ENCODE results near the gene OLFM2.
"Not testable (repeated sequence)": the region's sequence is repeated elsewhere in the genome, so short reads cannot be mapped to it uniquely, and the experiment has no call there.

OLFM2 gene
- total RNA-seq = 1.7 to 4.2 (median 2.9) reads per million in 4 experiments

GRCh38 chr19:9936326-9937000 lies at the start of gene OLFM2:
TSS of gene OLFM2 (minus strand) at chr19:9936515. CDS start at chr19:9936366, 149 bp downstream.
- peak; percentile 9 for DNase-seq

DNA sequence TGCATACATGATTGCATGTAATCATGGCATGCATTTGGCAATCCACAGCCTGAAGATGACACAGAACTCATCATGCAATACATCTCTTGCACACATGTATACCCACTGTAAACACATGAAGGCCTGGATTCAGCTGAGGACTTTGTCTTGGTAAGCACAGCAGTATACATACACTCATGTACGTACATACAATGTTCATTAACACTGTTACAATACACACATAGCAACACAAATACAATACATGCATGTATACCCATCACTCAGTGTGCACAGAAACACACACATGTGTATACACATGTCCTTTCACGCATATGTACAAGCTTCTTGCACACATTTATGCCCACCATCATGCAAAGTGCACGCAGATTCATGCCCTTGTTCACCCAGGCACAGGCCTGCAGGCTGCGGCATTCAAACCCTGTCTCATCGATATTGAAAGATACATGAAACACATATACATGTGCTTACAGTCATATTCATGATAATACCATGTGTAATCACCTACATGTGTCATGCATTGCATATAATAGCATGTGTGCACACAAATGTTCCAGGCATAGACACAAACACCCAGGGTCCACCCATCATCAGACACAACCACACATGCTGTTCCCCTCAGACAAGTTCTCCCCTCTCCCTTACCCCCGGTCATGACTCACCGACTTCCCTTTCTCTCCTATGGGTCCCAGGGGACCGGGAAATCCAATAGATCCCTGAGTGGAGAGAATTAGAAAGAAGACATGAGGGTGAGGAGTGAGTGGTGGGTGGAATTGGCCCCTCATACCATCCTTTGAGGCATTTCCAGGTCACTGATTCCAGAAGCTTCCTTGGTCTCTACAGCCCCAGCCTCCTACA lies 45.3 kb upstream of the OLFM2 start:
- DNase-seq = no peak

DNA sequence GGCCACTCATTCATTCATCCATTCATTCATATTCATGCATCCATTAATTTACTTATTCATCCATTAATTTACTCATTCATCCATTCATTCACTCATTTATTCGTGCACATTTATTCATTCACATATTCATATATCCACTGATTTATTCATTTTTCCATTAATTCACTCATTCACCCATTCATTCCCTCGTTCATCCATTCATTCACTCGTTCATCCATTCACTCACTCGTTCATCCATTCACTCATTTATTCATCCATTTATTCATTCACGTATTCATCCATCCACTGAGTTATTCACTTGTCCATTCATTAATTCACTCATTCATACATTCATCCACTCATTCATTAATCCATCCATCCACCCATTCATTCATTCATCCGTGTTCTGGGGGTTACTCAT lies 35.8 kb upstream of the OLFM2 start:
- no peak for DNase-seq

DNA sequence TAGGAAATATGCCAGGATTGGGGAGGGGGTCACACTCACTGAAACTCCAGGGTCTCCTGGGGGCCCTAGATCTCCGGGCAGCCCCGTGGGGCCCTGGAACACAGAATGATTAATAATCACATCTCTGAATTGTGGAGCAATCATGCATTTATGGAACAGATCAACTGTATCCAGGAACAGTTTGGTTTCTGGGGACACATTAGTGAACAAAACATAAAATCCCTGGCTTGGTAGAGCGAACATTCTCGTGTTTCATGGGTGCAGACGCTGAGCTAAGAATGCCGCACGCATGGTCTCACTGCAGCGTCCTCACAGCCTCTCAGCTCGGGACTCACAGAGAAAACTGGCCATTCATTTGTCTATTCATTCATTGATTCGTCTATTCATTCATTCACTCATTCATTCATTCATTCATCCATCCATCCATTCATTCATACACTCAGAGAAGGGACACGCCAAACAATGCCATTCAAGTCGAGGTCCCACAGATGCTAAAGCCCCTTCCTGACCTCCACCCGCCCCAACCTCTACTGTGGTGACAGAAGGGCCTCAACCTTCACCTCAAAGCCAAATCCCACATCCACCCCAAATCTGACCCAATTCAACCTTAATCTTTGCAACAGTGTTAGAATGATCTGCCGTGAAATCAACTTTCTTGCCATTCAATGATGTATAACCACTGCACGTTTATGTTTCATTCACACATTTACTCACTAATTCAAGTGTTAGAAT lies 35.0 kb upstream of the OLFM2 start:
- no peak for DNase-seq

- DNase-seq = no peak
Measured at GRCh38 chr19:9970481-9970880, 34.2 kb upstream of the OLFM2 start.

GRCh38 chr19:9969688-9969975 lies 33.3 kb upstream of the OLFM2 start:
- no peak for DNase-seq

- no peak for DNase-seq
Measured at GRCh38 chr19:9968820-9969687, 32.7 kb upstream of the OLFM2 start.

DNA sequence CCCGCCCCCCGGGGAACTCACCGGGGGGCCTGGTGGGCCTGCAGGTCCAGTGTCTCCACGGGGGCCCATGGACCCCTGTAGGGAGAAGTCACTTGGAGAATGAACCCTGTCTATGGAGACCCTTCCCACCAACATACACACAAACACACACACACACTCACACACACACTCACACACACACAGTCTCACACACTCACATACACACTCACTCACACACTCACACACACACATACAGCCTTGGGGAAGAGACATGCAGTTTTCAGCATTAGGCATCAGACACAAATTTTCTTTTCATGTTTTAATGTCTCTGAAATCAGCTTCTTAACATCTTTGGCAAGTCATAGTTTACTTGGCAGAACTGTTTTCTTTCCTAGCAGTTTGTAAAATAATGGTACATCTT lies 31.0 kb upstream of the OLFM2 start:
- no peak for DNase-seq

- no peak for DNase-seq
Measured at GRCh38 chr19:9966448-9966847, 30.1 kb upstream of the OLFM2 start.

DNA sequence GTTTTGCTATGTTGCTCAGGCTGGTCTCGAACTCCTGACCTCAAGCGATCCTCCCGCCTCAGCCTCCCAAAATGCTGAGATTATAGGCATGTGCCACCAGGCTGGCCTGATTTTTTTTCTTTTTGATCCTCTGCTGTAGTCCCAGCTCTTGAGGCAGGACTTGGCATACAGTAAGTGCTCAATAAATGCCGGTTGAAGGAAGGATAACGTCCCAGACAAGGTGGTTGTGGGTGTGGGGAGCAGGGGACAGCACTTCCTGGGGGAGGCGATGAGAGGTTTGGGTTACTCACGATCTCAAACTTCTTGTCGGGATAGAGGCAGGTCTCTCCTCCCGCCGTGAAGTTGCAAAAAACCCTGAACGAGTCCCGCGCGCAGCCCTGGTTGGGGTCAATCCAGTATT lies 29.7 kb upstream of the OLFM2 start:
- DNase-seq = no peak

DNA sequence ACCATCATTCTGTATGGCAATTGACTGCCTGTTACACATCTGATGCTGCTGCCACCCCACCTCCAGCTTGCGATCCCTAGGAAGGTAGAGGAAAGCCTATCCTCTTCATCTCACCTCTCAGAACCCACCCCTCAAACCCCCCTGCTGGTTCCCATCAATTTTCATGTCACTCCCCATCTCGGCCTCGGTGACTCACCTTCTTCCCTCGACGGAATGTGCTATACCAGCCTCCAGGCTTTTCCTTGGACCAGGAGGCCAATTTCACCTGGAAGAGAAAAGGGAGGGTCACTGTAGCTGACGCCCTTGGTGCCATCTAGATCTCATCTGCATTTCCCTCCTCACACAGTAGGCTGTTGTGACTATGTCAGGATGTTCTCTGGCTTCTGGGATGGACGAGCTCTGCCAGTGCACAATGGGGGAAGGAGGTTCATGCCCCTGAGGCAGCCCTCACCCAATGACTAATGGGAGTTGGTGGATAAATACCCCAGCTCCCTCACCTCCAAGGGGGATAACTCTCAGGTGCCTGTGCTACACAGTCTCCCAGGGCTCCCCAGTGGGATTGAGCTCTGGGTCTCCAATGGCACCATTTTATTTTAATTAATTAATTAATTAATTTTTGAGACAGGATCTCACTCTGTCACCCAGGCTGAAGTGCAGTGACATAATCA lies 26.4 kb upstream of the OLFM2 start:
- no peak for DNase-seq

- no peak for DNase-seq
Measured at GRCh38 chr19:9961103-9961502, 24.8 kb upstream of the OLFM2 start.

GRCh38 chr19:9958379-9958821 lies 22.1 kb upstream of the OLFM2 start:
- no peak for DNase-seq

DNA sequence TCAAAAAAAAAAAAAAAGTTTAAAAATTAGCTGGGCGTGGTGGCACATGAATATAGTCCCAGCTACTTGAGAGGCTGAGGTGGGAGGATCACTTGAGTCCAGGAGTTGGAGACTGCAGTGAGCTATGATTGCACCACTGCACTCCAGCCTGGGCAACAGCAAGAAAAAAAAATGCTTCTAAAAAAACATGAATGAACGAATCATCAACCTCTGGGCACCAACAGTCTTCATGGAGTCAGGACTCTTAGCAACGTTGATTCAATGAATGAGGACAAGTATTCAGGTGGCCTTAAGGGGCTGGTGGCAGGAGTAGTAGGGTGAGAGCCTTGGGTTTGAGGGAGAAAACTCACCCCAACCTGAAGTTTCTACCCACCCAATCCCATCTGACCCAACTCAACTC lies 20.6 kb upstream of the OLFM2 start:
- DNase-seq = no peak

GRCh38 chr19:9953802-9954542 lies 17.7 kb upstream of the OLFM2 start:
- DNase-seq = no peak

GRCh38 chr19:9952276-9952675 lies 16.0 kb upstream of the OLFM2 start:
- no peak for DNase-seq

- DNase-seq = no peak
Measured at GRCh38 chr19:9947441-9947840, 11.1 kb upstream of the OLFM2 start.

- DNase-seq = not testable (repeated sequence)
Measured at GRCh38 chr19:9946528-9947125, 10.3 kb upstream of the OLFM2 start.

- no peak for DNase-seq
Measured at GRCh38 chr19:9945319-9945966, 9.1 kb upstream of the OLFM2 start.

- no peak for DNase-seq
Measured at GRCh38 chr19:9943744-9944143, 7.4 kb upstream of the OLFM2 start.

All from effector CD8-positive, alpha-beta T cell (primary cell).